ENCODE measurements around the gene VWA8. TPM values are rescaled to one million over a fixed set of nuclear protein-coding genes. Genes with fewer than 3 reads are reported as not detected.

VWA8 gene
- total RNA-seq, 1 donor from 2014 or later: 9.8 TPM

DNA sequence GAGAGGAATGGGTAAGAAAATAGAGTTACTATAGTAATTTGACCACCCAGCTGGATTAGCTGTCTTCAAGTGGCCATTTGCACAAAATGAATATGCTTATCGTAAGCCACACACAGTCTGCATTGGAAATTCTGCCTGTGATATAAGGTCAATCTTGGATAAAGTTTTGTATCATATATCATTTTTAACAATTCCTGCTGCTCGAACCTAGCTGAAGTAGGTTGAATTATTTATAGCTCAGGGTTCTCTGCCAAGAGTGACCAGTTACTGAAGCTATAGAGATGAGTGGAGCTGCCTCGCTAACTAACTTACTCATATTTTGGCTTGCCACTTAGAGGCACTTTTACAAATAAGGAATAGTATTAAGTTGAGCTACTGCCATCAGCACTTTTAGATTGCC is 282.7 kb downstream of the VWA8 start:
- TF ChIP-seq CTCF (conservative IDR thresholded peaks at IDR 0.05; ENCODE audit: low read depth, low read length): no peak
- H3K4me3 ChIP-seq (ENCODE audit: low read depth, low read length): no peak overlapping the region
- no peak for DNase-seq (ENCODE audit: low read depth)

GRCh38 chr13:41675306-41675705 is 285.6 kb downstream of the VWA8 start:
- no peak overlapping the region for H3K4me3 ChIP-seq (ENCODE audit: low read depth, low read length)
- no peak for DNase-seq (ENCODE audit: low read depth)
- no peak for TF ChIP-seq CTCF (conservative IDR thresholded peaks at IDR 0.05; ENCODE audit: low read depth, low read length)

- TF ChIP-seq CTCF (conservative IDR thresholded peaks at IDR 0.05; ENCODE audit: low read depth, low read length): no peak
- H3K4me3 ChIP-seq (ENCODE audit: low read depth, low read length): no peak overlapping the region
- no peak for DNase-seq (ENCODE audit: low read depth)
These were observed 286.7 kb downstream of the VWA8 start for GRCh38 chr13:41674246-41674645.

GRCh38 chr13:41673640-41674039 is 287.3 kb downstream of the VWA8 start:
- H3K4me3 ChIP-seq (ENCODE audit: low read depth, low read length): no peak overlapping the region
- no peak for TF ChIP-seq CTCF (conservative IDR thresholded peaks at IDR 0.05; ENCODE audit: low read depth, low read length)
- DNase-seq (ENCODE audit: low read depth): no peak

DNA sequence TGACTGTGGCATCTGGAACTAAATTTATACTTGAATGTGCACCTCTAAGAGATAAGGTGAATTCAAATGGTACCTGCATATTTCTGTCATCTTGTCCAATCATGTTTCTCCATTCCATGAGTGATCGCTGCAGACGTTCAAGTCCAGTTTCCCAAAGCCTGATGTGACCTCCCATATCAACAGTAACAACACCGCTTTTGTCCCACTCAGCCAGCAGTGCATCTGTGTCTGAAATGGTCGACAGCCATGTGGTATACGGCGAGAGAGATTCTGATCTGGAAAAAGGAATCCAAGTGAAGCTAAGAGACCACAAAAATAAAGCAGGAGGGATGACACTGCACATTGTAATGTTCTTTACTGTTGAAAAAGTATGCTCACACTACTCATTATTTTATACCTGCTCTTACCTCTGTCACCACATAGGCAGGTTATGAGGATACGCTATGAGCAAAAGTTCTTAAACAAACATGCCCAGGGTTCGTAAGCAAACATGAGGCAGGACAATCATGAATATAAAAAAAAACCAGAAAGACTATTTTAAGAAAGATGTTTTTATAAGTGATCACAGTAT is 290.0 kb downstream of the VWA8 start:
- no peak overlapping the region for H3K4me3 ChIP-seq (ENCODE audit: low read depth, low read length)
- TF ChIP-seq CTCF (conservative IDR thresholded peaks at IDR 0.05; ENCODE audit: low read depth, low read length): no peak
- no peak for DNase-seq (ENCODE audit: low read depth)

- H3K4me3 ChIP-seq (ENCODE audit: low read depth, low read length): no peak overlapping the region
- DNase-seq (ENCODE audit: low read depth): peak; percentile 70
- TF ChIP-seq CTCF (conservative IDR thresholded peaks at IDR 0.05; ENCODE audit: low read depth, low read length): peak; percentile 87
These were observed 292.7 kb downstream of the VWA8 start for GRCh38 chr13:41668130-41668757.

GRCh38 chr13:41666644-41667043 is 294.3 kb downstream of the VWA8 start:
- no peak for DNase-seq (ENCODE audit: low read depth)
- no peak for TF ChIP-seq CTCF (conservative IDR thresholded peaks at IDR 0.05; ENCODE audit: low read depth, low read length)
- H3K4me3 ChIP-seq (ENCODE audit: low read depth, low read length): no peak overlapping the region
